Choroid plexus epithelial cell (primary cell): ENCODE results near the gene CACNB4.
"Not testable (repeated sequence)": the region's sequence is repeated elsewhere in the genome, so short reads cannot be mapped to it uniquely, and the experiment has no call there.

ENCODE experiments used
- DNase-seq: peaks from one replicate; pipeline ENCODE4 v3.0.0-alpha.2; 2010; ENCODE audit warnings: low read depth
- H3K4me3 ChIP-seq: 2 replicates; pipeline ENCODE4 v1.5.1; 2011; ENCODE audit warnings: low read depth, mild to moderate bottlenecking, control low read depth, low read length, moderate library complexity
- TF ChIP-seq, protein P1 (sequence below): conservative IDR thresholded peaks from 2 replicates; pipeline ENCODE4 v1.5.1; 2011; ENCODE audit warnings: low read depth, mild to moderate bottlenecking, control low read depth, inconsistent platforms, low read length, moderate library complexity

Gene CACNB4

DNA sequence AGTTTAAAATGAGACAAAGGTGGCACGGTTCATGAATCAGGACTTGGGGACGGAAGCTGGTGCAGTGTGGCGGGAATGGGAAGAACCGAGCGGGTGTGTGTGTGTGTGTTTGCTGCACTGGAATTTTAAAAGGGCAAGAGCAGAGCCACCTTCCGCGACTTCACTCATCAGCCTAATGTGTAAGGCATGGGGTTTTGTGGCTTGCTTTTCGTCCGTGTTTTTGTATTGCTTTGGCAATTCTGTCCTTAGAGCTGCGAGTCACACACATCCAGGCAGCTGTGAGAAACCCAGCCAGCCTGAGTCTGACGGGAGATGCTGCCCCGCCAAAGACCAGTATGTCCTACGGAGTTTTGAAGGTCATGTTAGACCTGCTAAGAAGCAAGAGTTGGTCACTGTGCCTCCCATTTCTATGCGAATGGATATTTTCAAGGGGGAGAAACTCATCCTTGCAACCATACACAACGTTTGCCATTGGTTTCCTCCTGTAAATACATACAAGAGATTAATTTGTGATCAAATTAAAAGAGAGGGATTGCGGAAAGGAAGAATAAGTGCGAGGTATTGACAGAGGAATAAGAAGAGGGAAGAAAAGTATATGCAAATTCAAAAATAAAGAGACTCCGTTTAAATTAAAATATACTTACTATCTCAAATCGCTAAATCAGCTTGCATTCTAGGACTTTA, 665 bp upstream of the CACNB4 start:
- peak overlapping the region; percentile 54 for H3K4me3 ChIP-seq
- TF ChIP-seq, protein P1, sequence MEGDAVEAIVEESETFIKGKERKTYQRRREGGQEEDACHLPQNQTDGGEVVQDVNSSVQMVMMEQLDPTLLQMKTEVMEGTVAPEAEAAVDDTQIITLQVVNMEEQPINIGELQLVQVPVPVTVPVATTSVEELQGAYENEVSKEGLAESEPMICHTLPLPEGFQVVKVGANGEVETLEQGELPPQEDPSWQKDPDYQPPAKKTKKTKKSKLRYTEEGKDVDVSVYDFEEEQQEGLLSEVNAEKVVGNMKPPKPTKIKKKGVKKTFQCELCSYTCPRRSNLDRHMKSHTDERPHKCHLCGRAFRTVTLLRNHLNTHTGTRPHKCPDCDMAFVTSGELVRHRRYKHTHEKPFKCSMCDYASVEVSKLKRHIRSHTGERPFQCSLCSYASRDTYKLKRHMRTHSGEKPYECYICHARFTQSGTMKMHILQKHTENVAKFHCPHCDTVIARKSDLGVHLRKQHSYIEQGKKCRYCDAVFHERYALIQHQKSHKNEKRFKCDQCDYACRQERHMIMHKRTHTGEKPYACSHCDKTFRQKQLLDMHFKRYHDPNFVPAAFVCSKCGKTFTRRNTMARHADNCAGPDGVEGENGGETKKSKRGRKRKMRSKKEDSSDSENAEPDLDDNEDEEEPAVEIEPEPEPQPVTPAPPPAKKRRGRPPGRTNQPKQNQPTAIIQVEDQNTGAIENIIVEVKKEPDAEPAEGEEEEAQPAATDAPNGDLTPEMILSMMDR = no peak
- peak; percentile 15 for DNase-seq

DNA sequence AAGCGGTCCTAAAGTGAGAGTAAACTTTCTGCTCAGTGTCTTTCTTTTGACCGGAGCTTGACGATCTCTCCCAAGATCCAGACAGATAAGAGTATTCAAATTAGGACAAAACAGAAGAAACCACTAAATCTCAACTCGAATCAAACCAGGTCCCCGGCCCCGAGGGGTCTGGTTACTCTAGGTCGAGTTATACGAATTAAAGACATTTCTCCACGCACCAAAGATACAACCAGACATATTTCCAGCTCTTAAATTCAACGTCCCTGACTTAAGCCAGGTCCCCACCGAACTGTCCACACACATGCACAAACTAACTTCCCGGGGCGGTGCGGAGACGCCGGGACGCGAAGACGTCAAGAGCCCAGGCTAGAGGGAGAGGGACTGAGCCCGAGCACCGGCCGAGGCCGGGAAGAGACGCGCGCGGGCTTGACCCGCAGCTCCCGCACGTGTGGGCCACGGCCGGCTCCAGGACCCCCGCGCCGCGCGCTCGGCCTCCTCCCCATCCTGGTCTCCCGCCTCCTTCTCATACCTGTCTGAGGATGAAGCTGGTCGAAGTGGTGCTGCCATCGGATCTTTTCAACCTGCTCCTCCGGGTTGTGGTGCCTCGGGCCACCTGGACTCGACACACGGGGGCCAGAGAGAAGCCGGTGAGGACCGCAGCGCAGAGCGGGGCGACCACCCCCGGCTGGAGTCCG, 896 bp downstream of the CACNB4 start:
- DNase-seq = peak; percentile 14
- H3K4me3 ChIP-seq = peak overlapping the region; percentile 54

GRCh38 chr2:152097290-152097800, 1.5 kb downstream of the CACNB4 start:
- peak; percentile 28 for DNase-seq
- H3K4me3 ChIP-seq = peak overlapping the region; percentile 54
- TF ChIP-seq, protein P1 = no peak

More for the DNA sequence above, 896 bp downstream of the CACNB4 start:
- TF ChIP-seq, protein P1 = no peak

GRCh38 chr2:152095146-152095545, 3.7 kb downstream of the CACNB4 start:
- H3K4me3 ChIP-seq = no peak overlapping the region
- TF ChIP-seq, protein P1 = no peak
- DNase-seq = no peak

- DNase-seq = no peak
- TF ChIP-seq, protein P1 = no peak
- no peak overlapping the region for H3K4me3 ChIP-seq
These were observed 4.8 kb downstream of the CACNB4 start for GRCh38 chr2:152094014-152094413.

- DNase-seq = no peak
- no peak overlapping the region for H3K4me3 ChIP-seq
- TF ChIP-seq, protein P1 = no peak
These were observed 5.4 kb downstream of the CACNB4 start for GRCh38 chr2:152093464-152093863.

GRCh38 chr2:152092095-152092494, 6.7 kb downstream of the CACNB4 start:
- no peak for DNase-seq
- no peak overlapping the region for H3K4me3 ChIP-seq
- TF ChIP-seq, protein P1 = no peak

GRCh38 chr2:152090726-152091125, 8.1 kb downstream of the CACNB4 start:
- DNase-seq, H3K4me3 ChIP-seq: not testable (repeated sequence)
